ENCODE measurements around the gene PRR5L.

DNA sequence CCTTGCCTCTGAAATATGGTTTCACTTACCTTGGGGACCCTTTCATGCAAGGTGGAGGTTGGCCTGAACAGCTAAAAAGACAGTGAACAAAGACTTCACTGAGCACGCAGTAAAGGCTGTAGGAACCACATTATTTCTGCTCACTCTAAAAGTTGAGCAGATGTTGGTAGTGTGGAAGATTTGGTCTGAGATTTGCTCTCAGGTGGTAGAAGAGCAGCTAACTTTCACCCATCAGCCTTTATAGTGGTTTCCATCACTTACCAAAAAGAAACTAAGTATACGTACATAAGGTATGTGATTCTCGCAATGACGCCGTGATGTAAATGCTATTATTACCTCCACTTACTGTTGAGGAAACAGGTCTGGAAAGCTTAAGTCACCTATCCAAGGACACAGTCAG is 47.3 kb downstream of the PRR5L start:
- no peak for TF ChIP-seq POLR2AphosphoS5 (IDR thresholded peaks at IDR 0.05; ENCODE audit: low read depth, low read length)
- TF ChIP-seq SIN3A (IDR thresholded peaks at IDR 0.05; ENCODE audit: borderline replicate concordance, insufficient read depth, low read length), result no peak
- TF ChIP-seq, protein P1, sequence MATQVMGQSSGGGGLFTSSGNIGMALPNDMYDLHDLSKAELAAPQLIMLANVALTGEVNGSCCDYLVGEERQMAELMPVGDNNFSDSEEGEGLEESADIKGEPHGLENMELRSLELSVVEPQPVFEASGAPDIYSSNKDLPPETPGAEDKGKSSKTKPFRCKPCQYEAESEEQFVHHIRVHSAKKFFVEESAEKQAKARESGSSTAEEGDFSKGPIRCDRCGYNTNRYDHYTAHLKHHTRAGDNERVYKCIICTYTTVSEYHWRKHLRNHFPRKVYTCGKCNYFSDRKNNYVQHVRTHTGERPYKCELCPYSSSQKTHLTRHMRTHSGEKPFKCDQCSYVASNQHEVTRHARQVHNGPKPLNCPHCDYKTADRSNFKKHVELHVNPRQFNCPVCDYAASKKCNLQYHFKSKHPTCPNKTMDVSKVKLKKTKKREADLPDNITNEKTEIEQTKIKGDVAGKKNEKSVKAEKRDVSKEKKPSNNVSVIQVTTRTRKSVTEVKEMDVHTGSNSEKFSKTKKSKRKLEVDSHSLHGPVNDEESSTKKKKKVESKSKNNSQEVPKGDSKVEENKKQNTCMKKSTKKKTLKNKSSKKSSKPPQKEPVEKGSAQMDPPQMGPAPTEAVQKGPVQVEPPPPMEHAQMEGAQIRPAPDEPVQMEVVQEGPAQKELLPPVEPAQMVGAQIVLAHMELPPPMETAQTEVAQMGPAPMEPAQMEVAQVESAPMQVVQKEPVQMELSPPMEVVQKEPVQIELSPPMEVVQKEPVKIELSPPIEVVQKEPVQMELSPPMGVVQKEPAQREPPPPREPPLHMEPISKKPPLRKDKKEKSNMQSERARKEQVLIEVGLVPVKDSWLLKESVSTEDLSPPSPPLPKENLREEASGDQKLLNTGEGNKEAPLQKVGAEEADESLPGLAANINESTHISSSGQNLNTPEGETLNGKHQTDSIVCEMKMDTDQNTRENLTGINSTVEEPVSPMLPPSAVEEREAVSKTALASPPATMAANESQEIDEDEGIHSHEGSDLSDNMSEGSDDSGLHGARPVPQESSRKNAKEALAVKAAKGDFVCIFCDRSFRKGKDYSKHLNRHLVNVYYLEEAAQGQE (IDR thresholded peaks at IDR 0.05; ENCODE audit: insufficient read depth in 1 of 2, low read depth in 2 of 2, low read length in 2 of 2), result no peak
- TF ChIP-seq TAF1 (IDR thresholded peaks at IDR 0.05; ENCODE audit: borderline replicate concordance, insufficient read depth, low read length), result no peak
- TF ChIP-seq FOXP2 (optimal IDR thresholded peaks at IDR 0.05; ENCODE audit: borderline replicate concordance, extremely low read depth, extremely low read length, insufficient read depth), result no peak

Data from PFSK-1 (cell line).